Progenitor cell of endocrine pancreas (in vitro differentiated cells): ENCODE data around the gene MAP1LC3A. TPM values are rescaled to one million over a fixed set of nuclear protein-coding genes. Genes with fewer than 3 reads are reported as not detected.

Experiments
- DNase-seq: peaks from one replicate; pipeline ENCODE4 v3.0.0; 2021; ENCODE audit warnings: low spot score; ENCODE audit not compliant: unreplicated experiment
- H3K27ac Mint-ChIP-seq: 2 replicates; pipeline ENCODE4 v1.8.0; 2021; ENCODE audit warnings: mild to moderate bottlenecking, moderate library complexity, mixed read lengths
- H3K27me3 Mint-ChIP-seq: 2 replicates; pipeline ENCODE4 v1.8.0; 2021; ENCODE audit warnings: mixed read lengths
- H3K36me3 Mint-ChIP-seq: 2 replicates; pipeline ENCODE4 v1.8.0; 2022; ENCODE audit warnings: mixed read lengths; ENCODE audit not compliant: insufficient read depth
- H3K4me1 Mint-ChIP-seq: 2 replicates; pipeline ENCODE4 v1.8.0; 2021; ENCODE audit warnings: low read depth, mixed read lengths
- H3K4me3 Mint-ChIP-seq: 2 replicates; pipeline ENCODE4 v1.8.0; 2021; ENCODE audit warnings: low read depth, mild to moderate bottlenecking, moderate library complexity, mixed read lengths
- H3K9me3 Mint-ChIP-seq: 2 replicates; pipeline ENCODE4 v1.8.0; 2021; ENCODE audit warnings: low read depth, mixed read lengths
- total RNA-seq: library from RNA; stranded (reverse); gene quantifications from 2 replicates; pipeline ENCODE4 v1.2.1, GENCODE V29; 2021
- TF ChIP-seq, protein P1 (sequence below): fragments of 200-600 bp; sonication (generic); IDR thresholded peaks from one replicate; pipeline ENCODE4 v1.5.0; 2021; ENCODE audit warnings: antibody characterized with exemption, mild to moderate bottlenecking; ENCODE audit not compliant: unreplicated experiment

Gene MAP1LC3A
- total RNA-seq, 1 donor from 2014 or later: 52.8 TPM

- Mint-ChIP-seq H3K9me3 (no peaks in the 10 kb centered on the region), H3K4me1 (peaks cover 9% of the 10 kb centered on the region), H3K4me3 (no peak overlapping the region), H3K27ac (peak overlapping the region; percentile 43), H3K27me3 (no peaks in the 10 kb centered on the region), H3K36me3 (peaks cover 10% of the 10 kb centered on the region)
- no peak for DNase-seq
- TF ChIP-seq, protein P1, sequence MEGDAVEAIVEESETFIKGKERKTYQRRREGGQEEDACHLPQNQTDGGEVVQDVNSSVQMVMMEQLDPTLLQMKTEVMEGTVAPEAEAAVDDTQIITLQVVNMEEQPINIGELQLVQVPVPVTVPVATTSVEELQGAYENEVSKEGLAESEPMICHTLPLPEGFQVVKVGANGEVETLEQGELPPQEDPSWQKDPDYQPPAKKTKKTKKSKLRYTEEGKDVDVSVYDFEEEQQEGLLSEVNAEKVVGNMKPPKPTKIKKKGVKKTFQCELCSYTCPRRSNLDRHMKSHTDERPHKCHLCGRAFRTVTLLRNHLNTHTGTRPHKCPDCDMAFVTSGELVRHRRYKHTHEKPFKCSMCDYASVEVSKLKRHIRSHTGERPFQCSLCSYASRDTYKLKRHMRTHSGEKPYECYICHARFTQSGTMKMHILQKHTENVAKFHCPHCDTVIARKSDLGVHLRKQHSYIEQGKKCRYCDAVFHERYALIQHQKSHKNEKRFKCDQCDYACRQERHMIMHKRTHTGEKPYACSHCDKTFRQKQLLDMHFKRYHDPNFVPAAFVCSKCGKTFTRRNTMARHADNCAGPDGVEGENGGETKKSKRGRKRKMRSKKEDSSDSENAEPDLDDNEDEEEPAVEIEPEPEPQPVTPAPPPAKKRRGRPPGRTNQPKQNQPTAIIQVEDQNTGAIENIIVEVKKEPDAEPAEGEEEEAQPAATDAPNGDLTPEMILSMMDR: no peak
Observed at GRCh38 chr20:34578521-34578920, 20.0 kb downstream of the MAP1LC3A start.

DNA sequence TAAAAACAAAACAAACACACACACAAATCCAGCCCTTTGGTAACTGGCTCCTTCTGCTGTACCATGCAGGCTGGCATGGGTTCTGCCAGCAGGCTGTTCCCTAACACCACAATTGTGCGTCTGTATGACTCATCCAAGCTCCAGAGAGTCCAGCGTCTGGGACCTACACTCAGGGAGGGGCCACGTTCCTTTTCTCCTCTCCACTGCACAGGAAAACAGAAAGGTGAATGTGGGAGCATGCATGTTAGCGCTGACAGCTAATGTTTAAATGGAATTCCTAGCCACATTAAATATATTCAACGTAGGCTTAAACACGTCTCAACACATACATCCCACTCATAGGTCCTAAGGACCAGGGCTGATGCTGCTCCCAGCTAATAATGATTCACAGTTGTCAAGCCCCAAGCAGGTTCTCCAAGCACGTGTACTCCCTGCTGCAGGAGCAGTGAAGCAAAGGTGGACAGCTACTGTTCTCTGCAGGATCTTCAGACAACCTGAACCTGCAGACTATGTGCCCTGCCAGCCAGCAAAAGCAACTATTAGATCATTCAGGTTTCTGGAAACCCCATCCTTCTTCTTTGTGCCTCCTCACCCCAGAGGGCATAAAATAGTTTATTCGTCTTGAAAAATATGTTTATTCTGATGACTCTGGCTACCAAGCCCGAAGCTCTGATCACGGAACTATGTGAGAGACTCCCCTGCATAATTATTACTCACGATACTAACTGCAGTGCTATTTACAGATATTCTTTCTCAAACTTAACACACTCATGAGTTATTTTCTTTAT lies 20.9 kb downstream of the MAP1LC3A start:
- DNase-seq: no peak
- H3K36me3 Mint-ChIP-seq: peaks cover 10% of the 10 kb centered on the region
- no peaks in the 10 kb centered on the region for H3K9me3 Mint-ChIP-seq
- TF ChIP-seq, protein P1: no peak
- no peaks in the 10 kb centered on the region for H3K27me3 Mint-ChIP-seq
- no peak overlapping the region for H3K4me3 Mint-ChIP-seq
- no peak overlapping the region for H3K27ac Mint-ChIP-seq
- H3K4me1 Mint-ChIP-seq: peaks cover 9% of the 10 kb centered on the region

GRCh38 chr20:34579979-34580940 lies 21.7 kb downstream of the MAP1LC3A start:
- DNase-seq: no peak
- TF ChIP-seq, protein P1: no peak
- Mint-ChIP-seq H3K4me1 (peaks cover 9% of the 10 kb centered on the region), H3K4me3 (no peak overlapping the region), H3K36me3 (peaks cover 6% of the 10 kb centered on the region), H3K27me3 (no peaks in the 10 kb centered on the region), H3K27ac (peak overlapping the region; percentile 51), H3K9me3 (no peaks in the 10 kb centered on the region)

- Mint-ChIP-seq H3K9me3 (no peaks in the 10 kb centered on the region), H3K4me3 (no peak overlapping the region), H3K4me1 (peaks cover 9% of the 10 kb centered on the region), H3K36me3 (peaks cover 7% of the 10 kb centered on the region), H3K27ac (no peak overlapping the region), H3K27me3 (no peaks in the 10 kb centered on the region)
- TF ChIP-seq, protein P1: no peak
- no peak for DNase-seq
Observed at GRCh38 chr20:34581341-34582184, 23.0 kb downstream of the MAP1LC3A start.

DNA sequence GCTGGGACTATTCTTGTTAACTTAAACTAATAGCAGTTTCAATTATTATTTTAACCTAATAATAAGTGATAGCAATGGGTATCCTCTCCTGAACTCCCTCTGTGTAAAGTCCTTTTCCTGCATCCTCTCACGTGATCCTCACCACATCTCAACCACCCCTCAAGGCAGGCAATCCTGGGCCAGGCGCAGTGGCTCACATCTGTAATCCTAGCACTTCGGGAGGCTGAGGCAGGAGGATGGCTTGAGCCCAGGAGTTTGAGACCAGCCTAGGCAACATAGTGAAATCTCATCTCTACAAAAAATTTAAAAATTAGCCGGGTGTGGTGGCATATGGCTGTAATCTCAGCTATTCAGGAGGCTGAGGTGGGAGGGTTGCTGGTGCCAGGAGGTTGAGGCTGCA lies 23.7 kb downstream of the MAP1LC3A start:
- Mint-ChIP-seq H3K9me3 (no peaks in the 10 kb centered on the region), H3K27me3 (no peaks in the 10 kb centered on the region), H3K4me1 (peaks cover 9% of the 10 kb centered on the region), H3K4me3 (no peak overlapping the region), H3K36me3 (peaks cover 7% of the 10 kb centered on the region), H3K27ac (no peak overlapping the region)
- TF ChIP-seq, protein P1: no peak
- no peak for DNase-seq
